Small intestine (tissue), 7 donors: Measurements from ENCODE around the gene SCYGR6. TPM values are rescaled to one million over a fixed set of nuclear protein-coding genes. Genes with fewer than 3 reads are reported as not detected.

Experiments
- DNase-seq, 2 donors: peaks; one replicate each; pipeline versions ENCODE4 v3.0.0 to v3.0.0-alpha.2; 2013
- FAIRE-seq: peaks from 2 replicates; lab custom pipeline; 2012; peaks lifted over from hg19 to GRCh38; lab: Jason Lieb, UNC
- H3K27ac ChIP-seq, 3 donors: one replicate each; pipeline ENCODE4 v1.5.1; 2013; ENCODE audit warnings: low read length in 2 of 3, mild to moderate bottlenecking in 2 of 3, control low read depth in 1 of 3, inconsistent platforms in 1 of 3, low read depth in 1 of 3, moderate library complexity in 1 of 3
- H3K27me3 ChIP-seq, 3 donors: one replicate each; pipeline ENCODE4 v1.6.1; 2013; ENCODE audit warnings: low read length in 3 of 3, inconsistent platforms in 1 of 3; ENCODE audit not compliant: control insufficient read depth in 3 of 3, insufficient read depth in 3 of 3
- H3K36me3 ChIP-seq, 3 donors: one replicate each; pipeline ENCODE4 v1.6.1; 2013; ENCODE audit warnings: low read length in 3 of 3, inconsistent platforms in 1 of 3, low read depth in 1 of 3, mild to moderate bottlenecking in 1 of 3, moderate library complexity in 1 of 3; ENCODE audit not compliant: control insufficient read depth in 3 of 3, insufficient read depth in 2 of 3
- H3K4me1 ChIP-seq, 3 donors: one replicate each; pipeline ENCODE4 v1.6.1; 2013; ENCODE audit warnings: low read length in 2 of 3, inconsistent platforms in 1 of 3, low read depth in 1 of 3, mild to moderate bottlenecking in 1 of 3, moderate library complexity in 1 of 3; ENCODE audit not compliant: control insufficient read depth in 3 of 3, insufficient read depth in 2 of 3
- H3K4me3 ChIP-seq, 3 donors: one replicate each; pipeline ENCODE4 v1.5.1; 2013; ENCODE audit warnings: low read length in 3 of 3, control low read depth in 1 of 3, inconsistent platforms in 1 of 3, low read depth in 1 of 3, mild to moderate bottlenecking in 1 of 3, moderate library complexity in 1 of 3
- H3K9me3 ChIP-seq, 2 donors: one replicate each; pipeline ENCODE4 v1.6.1; 2013; ENCODE audit warnings: low read depth in 1 of 2, low read length in 1 of 2; ENCODE audit not compliant: control insufficient read depth in 2 of 2, insufficient read depth in 1 of 2
- WGBS, 3 donors: extraction: QIAGEN DNeasy Blood & Tissue Kit; methylation state at CpG; one replicate each; pipeline ENCODE4 v1.1.7; 2013; 5-methylcytosine and 5-hydroxymethylcytosine counted together
- polyA plus RNA-seq, 4 donors: library from polyadenylated mRNA; stranded (reverse) in 3 of 4; unstranded in 1 of 4; fragments of 200-250 nt in 3 of 4; fragments of 120-200 nt in 1 of 4; gene quantifications; one replicate each; pipeline versions ENCODE4 v1.2.1 to v1.2.3, GENCODE V29; 2013
- donor health status: healthy with polysubstance abuse.
- donor health status: control.
- donor health status: control.
- donor health status: Bipolar disorder and iron deficiency.
- donor health status: healthy.

The SCYGR6 gene
- polyA plus RNA-seq, 4 donors: not detected

DNA sequence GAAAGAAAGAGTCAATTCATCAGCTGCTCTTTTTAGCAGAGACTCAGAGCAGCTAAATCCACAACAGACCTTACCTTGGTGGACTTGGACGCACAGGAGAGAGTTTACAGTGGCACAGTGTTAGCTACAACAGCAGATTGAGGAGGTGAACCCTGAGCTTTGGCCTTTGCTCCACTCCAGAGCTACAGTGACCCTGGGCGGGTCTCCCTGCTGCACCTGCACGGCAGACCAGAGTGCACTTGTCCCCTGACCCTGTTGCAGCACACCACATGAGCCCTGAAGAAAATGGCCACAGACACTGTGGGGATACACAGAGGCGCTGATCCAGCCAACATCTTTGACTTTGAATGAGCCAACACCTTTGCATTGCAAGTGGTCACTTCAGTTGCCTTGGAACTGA, 17.7 kb downstream of the SCYGR6 start:
- WGBS, 3 donors: 41 to 67% (median 58%) methylated on average over 4 of the region's 4 CpGs
- DNase-seq (peak; percentile 78 to 92), FAIRE-seq (no peak)
- Histone ChIP-seq H3K27me3 (no peaks in the 10 kb centered on the region), H3K27ac (peak overlapping the region in 2 of 3 donors; percentile 48 to 85), H3K4me1 (peaks cover 4 to 42% (median 10%) of the 10 kb centered on the region in 3 donors), H3K4me3 (no peak overlapping the region), H3K36me3 (peaks cover 0 to 59% (median 0%) of the 10 kb centered on the region in 3 donors), H3K9me3 (peaks cover 0 to 6% of the 10 kb centered on the region in 2 donors)

DNA sequence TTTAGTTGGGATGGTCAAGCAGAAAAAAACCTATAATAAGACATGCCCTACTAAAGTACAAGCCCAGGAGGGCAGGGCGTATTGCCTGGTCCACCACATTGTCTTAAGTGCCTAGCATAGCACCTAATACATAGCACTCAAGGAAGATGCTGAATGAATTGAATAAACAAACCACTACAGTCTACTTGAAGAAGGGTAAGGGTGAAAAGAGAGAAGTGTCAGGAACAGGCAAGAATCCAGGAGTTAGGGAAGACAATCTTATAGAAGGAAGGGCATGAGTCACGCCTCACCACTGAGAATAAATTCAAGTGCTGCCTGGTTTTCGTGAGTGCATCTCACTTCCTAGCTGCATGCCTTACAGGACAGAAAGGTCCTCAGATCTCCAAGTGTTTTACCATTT, 20.6 kb downstream of the SCYGR6 start:
- DNase-seq (no peak), FAIRE-seq (no peak)
- Histone ChIP-seq H3K36me3 (peaks cover 0 to 63% (median 3%) of the 10 kb centered on the region in 3 donors), H3K27me3 (no peaks in the 10 kb centered on the region), H3K4me1 (peaks cover 4 to 45% (median 14%) of the 10 kb centered on the region in 3 donors), H3K27ac (peak overlapping the region in 2 of 3 donors; percentile 35 to 40), H3K4me3 (no peak overlapping the region), H3K9me3 (no peaks in the 10 kb centered on the region)
- WGBS, 3 donors: 69 to 79% (median 78%) methylated on average over 3 of the region's 3 CpGs

DNA sequence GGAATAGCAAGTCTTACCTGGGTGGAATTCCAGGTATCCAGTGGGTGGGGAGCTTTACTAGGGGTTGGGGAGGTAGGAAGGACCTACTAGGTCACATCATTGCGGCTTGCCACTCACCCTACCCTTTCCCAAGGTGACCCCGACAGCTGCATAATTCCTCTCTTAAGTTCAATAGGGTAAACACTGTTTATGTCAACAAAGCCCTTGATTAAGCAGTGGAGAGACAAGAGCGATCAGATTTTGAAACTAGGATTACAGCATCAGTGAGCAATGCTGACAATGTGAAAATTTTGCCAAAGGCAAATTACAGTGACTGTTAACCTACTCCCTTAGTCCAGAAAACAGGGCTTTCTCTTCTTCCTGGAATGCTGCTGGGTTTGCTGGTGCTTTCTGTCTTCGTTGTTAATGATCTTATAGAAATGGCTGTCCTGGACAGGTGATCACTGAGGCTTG, 21.3 kb downstream of the SCYGR6 start:
- WGBS, 3 donors: 20 to 42% (median 21%) methylated on average over 4 of the region's 4 CpGs
- peaks cover 4 to 45% (median 14%) of the 10 kb centered on the region in 3 donors for H3K4me1 ChIP-seq
- H3K36me3 ChIP-seq: peaks cover 0 to 68% (median 7%) of the 10 kb centered on the region in 3 donors
- DNase-seq: peak; percentile 52 to 59
- FAIRE-seq: no peak
- no peaks in the 10 kb centered on the region for H3K27me3 ChIP-seq
- H3K4me3 ChIP-seq: no peak overlapping the region
- H3K9me3 ChIP-seq: no peaks in the 10 kb centered on the region
- peak overlapping the region in 2 of 3 donors; percentile 35 to 40 for H3K27ac ChIP-seq

DNA sequence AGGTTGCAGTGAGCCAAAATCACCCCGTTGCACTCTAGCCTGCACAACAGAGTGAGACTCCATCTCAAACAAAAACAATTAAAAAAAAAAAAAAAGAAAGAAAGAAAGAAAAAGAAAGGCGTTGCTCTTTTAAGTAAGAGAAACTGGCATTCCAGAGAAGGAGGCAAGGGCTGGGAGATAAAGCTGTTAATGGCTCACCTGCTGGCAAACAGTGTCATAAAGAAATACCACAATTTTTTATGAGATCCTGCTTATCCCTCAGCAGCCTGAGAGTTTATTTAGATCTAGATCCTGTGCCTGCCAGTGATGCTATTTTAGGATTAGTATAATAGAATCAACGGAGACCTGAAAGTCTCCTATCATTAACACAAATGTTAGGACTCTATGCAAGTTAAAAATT, 23.0 kb downstream of the SCYGR6 start:
- DNase-seq (peak; percentile 44 to 70), FAIRE-seq (no peak)
- Histone ChIP-seq H3K36me3 (peaks cover 0 to 69% (median 7%) of the 10 kb centered on the region in 3 donors), H3K9me3 (no peaks in the 10 kb centered on the region), H3K4me3 (no peak overlapping the region), H3K27ac (peak overlapping the region in 1 of 3 donors; percentile 40), H3K27me3 (no peaks in the 10 kb centered on the region), H3K4me1 (peaks cover 4 to 35% (median 11%) of the 10 kb centered on the region in 3 donors)
- whole genome bisulfite sequencing, 3 donors: 6 to 59% (median 36%) methylated on average over 3 of the region's 3 CpGs

DNA sequence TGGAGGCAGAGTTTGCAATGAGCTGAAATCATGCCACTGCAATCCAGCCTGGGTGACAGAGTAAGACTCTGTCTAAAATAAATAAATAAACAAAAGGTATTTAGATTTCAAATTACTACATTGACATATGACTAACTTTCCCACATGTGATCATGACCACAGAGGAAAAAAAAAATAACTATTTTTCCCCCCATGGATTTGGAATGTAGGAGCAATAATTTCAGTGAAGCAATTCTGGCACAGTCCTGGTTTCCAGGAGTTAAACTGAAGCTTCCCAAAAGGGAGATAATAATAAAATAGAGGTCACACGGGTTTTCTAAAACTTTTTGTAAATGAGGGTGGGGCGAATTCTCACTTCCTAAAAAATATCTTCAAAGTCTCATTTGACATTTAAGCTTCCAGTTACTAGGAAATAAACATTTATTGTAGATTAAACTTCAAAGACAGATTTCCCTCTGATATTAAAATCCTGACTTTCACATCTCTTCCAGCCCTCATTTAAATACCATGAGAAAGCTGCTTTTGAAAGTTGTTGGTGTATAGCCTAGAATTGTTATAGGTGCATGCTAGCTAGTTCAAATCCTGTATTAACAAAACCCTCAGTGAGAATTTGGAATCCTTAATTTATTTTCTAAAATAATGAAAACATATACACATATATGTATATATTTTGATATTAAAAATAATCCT, 27.4 kb downstream of the SCYGR6 start:
- no peak overlapping the region for H3K4me3 ChIP-seq
- DNase-seq (no peak), FAIRE-seq (no peak)
- 43 to 64% (median 56%) methylated on average over 2 of the region's 2 CpGs for WGBS, 3 donors
- peaks cover 0 to 55% (median 11%) of the 10 kb centered on the region in 3 donors for H3K36me3 ChIP-seq
- no peak overlapping the region for H3K27ac ChIP-seq
- H3K27me3 ChIP-seq: no peaks in the 10 kb centered on the region
- no peaks in the 10 kb centered on the region for H3K9me3 ChIP-seq
- peaks cover 0 to 12% (median 4%) of the 10 kb centered on the region in 3 donors for H3K4me1 ChIP-seq

- DNase-seq (no peak), FAIRE-seq (no peak)
- Histone ChIP-seq H3K4me3 (no peak overlapping the region), H3K27me3 (no peaks in the 10 kb centered on the region), H3K36me3 (peaks cover 0 to 24% (median 6%) of the 10 kb centered on the region in 3 donors), H3K27ac (no peak overlapping the region), H3K4me1 (no peaks in the 10 kb centered on the region), H3K9me3 (no peaks in the 10 kb centered on the region)
- 78 to 96% (median 92%) methylated on average over 3 of the region's 3 CpGs for WGBS, 3 donors
Observed at GRCh38 chr2:227687189-227687588, 37.4 kb downstream of the SCYGR6 start.

DNA sequence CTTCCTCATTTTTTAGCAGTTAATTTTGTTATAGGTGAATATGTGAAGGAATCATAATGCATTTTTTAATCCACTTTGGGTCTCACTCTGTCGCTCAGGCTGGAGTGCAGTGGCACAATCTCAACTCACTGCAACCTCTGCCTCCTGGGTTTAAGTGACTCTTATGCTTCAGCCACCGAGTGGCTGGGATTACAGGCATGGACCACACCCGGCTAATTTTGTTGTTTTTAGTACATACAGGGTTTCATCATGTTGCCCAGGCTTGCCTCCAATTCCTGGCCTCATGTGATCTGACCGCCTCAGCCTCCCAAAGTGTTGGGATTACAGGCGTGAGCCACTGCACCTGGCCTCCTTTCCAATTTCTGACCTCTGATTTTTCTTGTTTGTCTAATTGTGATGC, 40.3 kb downstream of the SCYGR6 start:
- FAIRE-seq (no peak), DNase-seq (no peak)
- Histone ChIP-seq H3K27me3 (no peaks in the 10 kb centered on the region), H3K27ac (no peak overlapping the region), H3K36me3 (peaks cover 0 to 20% (median 6%) of the 10 kb centered on the region in 3 donors), H3K4me1 (no peaks in the 10 kb centered on the region), H3K9me3 (no peaks in the 10 kb centered on the region), H3K4me3 (no peak overlapping the region)
- WGBS, 3 donors: 70 to 77% (median 72%) methylated on average over 5 of the region's 5 CpGs

DNA sequence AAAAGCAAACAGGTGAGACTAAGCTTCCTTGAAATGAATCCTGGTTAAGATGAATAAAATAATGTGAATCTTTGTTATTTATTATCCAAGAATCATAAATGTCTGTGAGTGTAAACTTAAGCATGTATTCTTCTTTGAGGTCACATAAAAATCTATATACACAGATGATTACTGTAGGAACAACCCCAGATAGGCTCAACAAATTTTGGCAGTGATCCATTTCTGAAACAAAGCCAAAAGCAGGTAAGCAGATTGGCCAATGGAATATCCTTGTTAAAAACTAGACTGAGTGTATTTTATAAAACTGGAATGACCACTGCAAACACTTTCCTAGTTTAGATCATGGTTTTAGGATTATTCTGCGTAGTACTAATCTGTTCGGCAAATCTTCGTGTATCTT, 46.6 kb downstream of the SCYGR6 start:
- H3K4me1 ChIP-seq: peaks cover 0 to 2% (median 0%) of the 10 kb centered on the region in 3 donors
- no peak overlapping the region for H3K27ac ChIP-seq
- DNase-seq: no peak
- H3K36me3 ChIP-seq: no peaks in the 10 kb centered on the region
- FAIRE-seq: no peak
- WGBS, 3 donors: 70 to 89% (median 78%) methylated on average over 3 of the region's 3 CpGs
- no peaks in the 10 kb centered on the region for H3K9me3 ChIP-seq
- no peak overlapping the region for H3K4me3 ChIP-seq
- H3K27me3 ChIP-seq: no peaks in the 10 kb centered on the region
